ENCODE measurements around the gene LMX1B.
"Not testable (repeated sequence)": the region's sequence is repeated elsewhere in the genome, so short reads cannot be mapped to it uniquely, and the experiment has no call there.

LMX1B gene

DNA sequence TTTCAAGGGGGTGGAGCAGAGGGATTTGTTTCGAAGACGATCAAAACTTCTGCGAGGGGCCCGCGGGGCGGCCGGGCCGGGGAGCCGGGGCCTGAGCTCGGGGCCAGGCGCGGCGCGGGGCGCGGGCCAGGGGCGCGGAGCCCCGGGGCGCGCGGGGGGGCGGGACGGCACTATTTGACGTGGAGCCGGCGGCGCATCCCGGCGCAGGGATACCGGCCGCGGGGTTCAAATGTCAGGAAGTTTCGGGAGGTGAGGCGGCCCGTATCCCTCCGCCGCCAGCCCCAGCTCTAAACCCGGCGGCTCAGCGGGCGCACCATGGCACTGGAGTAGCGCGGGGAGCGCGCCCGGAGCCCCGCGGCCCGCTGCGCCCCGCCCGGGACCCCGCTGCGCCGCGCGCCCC, at the start of gene LMX1B:
LMX1B (plus strand) TSS at position 278 of the 400 bp plus-strand sequence. CDS start 522 bp downstream, outside the sequence.
- in situ Hi-C loops (cut with MboI; ENCODE audit: low sequenced_read_pairs) = no loop called here

DNA sequence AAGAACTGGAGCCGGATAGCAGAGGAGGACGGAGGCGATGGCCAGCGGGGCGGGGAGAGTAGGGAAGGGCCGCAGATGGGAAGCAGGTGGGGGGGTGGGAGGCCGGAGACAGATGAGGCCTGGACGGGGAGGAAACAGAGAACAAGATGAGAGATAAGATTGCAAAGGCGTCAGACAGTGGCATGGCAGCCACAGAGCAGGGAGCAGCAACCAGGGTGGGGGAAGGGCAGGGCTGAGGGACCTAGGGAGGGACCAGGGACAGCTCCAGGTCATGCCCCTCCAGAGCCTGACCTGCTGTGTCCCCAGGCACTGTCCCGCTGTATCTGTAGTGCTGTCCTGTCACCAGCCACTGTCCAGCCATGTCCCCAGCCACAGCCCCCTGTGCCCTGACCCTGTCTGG, 49.6 kb upstream of the LMX1B start:
- in situ Hi-C loops (cut with MboI; ENCODE audit: low sequenced_read_pairs) = no loop called here

- in situ Hi-C loops (cut with MboI; ENCODE audit: low sequenced_read_pairs) = no loop called here
Measured at GRCh38 chr9:126564716-126565115, 49.0 kb upstream of the LMX1B start.

DNA sequence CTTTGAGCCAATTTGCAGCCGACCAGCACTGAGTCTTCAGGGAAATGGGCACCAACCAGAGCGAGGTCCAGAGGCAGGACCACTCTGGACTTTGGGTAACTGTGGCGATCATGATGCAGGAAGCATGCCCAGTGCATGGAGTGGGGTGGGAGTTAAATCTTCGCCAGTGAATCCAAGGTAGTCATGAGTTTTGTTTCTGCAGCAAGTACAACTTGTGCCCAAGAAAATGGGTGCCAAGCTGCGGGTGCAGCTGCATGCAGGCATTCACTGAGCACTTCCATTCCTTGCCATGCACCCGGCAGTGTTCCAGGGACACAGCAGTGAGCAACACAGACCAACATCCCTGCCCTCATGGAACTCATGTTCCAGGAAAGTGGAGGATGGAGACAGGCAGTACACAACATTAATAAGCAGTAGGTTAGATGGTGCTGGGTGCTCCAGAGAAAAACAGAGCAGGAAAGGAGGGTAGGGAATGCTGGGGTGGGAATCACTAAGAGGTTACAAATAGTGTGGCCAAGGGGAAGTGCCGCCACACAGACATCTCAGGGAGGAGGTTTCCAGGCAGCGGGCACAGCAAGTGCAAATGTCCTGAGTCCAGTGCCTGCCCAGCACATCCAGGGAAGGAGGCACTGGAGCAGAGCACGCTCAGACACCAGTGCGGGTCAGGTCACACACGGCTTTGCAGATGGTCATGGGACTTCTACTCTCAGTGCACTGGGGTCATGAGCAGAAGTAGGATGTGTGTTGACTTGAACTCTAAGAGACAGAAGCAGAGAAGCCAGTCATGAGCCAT, 48.2 kb upstream of the LMX1B start:
- in situ Hi-C loops (cut with MboI; ENCODE audit: low sequenced_read_pairs) = no loop called here

- in situ Hi-C loops (cut with MboI; ENCODE audit: low sequenced_read_pairs) = no loop called here
Measured at GRCh38 chr9:126569036-126569435, 44.7 kb upstream of the LMX1B start.

- in situ Hi-C loops (cut with MboI; ENCODE audit: low sequenced_read_pairs) = no loop called here
Measured at GRCh38 chr9:126578029-126578428, 35.7 kb upstream of the LMX1B start.

GRCh38 chr9:126580319-126580718, 33.4 kb upstream of the LMX1B start:
- in situ Hi-C loops (cut with MboI; ENCODE audit: low sequenced_read_pairs) = not testable (repeated sequence)

DNA sequence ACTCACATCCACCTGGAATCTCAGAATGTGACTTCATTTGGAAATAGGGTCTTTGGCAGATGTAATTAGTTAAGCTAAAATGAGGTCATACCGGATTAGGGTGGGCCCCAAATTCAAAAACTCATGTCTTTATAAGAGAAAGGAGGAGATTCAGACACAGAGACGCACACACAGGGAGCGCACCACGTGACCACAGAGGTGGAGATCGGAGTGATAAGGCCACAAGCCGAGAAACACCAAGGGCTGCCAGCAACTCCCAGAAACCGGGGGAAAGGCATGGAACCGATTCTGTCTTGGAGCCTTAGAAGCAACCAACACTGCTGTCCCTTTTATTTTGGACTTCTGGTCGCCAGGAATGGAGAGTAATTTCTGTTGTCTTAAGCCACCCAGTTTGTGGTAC, 31.8 kb upstream of the LMX1B start:
- in situ Hi-C loops (cut with MboI; ENCODE audit: low sequenced_read_pairs) = no loop called here

DNA sequence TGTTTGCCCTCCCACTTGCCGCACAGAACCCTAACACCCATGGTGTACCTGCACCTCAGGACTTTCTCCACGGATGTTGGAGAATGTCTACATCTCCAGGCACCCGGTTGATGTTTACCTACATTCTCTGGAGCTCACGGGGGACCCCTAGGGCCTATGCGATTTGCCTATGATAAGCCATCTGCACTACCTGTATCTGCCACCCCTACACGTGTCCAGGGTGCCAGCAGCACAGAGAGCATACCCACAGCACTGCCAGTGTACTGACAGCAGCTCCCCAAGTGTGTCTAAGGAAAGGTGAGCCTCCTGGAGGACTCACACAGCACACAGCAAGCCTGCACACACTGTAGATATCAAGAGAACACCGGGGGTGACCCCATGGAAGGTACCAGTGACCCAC, 31.3 kb upstream of the LMX1B start:
- in situ Hi-C loops (cut with MboI; ENCODE audit: low sequenced_read_pairs) = no loop called here

DNA sequence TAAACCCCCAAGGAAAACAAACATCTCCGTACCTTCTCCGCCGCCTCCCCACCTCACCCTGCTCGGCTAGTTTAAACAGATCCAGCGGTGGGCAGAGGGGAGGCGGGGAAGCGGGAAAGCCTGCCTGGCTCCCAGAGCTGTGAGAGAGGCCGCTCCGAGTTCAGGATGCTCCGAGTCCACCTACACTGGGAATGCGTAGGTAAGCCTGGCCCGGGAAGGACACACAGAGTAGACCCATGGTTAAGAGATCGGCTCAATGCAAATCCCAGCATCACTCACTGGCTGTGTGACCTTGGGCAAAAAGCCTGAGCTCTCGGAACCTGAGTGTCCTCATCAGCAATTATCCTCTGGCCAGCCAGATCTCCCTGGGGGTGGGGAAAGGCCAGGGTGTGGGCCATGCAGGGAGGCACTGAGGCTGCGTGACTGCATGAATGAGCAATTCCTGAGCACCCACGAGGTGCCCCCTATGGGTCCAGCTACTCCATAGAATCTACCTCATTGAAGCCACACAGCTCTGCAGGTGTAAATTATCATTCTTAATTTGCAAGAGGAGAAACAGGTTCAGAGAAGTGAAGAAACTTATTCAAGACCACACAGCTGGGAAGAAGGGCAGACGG, 30.5 kb upstream of the LMX1B start:
- in situ Hi-C loops (cut with MboI; ENCODE audit: low sequenced_read_pairs) = no loop called here

GRCh38 chr9:126584611-126585010, 29.1 kb upstream of the LMX1B start:
- in situ Hi-C loops (cut with MboI; ENCODE audit: low sequenced_read_pairs) = no loop called here

GRCh38 chr9:126586236-126586635, 27.5 kb upstream of the LMX1B start:
- in situ Hi-C loops (cut with MboI; ENCODE audit: low sequenced_read_pairs) = no loop called here

GRCh38 chr9:126587187-126588185, 26.2 kb upstream of the LMX1B start:
- in situ Hi-C loops (cut with MboI; ENCODE audit: low sequenced_read_pairs) = no loop called here

DNA sequence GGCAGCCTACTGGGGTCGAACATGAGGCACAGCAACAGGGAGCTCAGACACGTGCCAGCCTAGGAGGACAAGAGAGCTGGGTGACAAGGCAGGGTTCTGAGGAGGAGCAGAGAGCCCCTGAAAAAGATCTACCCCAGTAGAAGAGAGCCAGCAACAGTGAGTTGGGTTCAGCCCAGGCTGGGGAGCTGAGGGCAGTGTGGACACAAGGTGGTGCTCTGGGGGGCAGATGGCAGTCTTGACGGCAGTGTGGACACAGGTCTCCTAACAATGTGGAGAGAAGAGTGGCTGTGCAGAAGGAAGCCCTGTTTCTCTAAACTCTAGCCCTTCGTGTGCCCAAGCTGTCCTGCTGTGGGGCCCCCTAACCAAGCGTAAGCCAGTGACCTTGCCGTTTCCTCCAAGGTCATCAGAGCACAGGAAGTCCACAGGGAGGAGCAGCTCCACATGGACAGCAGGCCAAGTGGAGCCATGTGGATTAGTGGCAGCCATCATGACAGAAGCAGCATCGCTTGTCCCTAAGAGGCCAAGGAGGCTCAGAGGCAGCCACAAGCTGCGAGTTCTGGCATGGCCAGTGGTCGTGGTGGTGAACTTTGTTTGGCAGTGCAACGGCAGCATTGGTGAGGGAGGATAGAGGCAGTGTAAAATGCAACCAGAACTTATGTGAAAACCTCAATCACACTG, 25.1 kb upstream of the LMX1B start:
- in situ Hi-C loops (cut with MboI; ENCODE audit: low sequenced_read_pairs) = no loop called here

GRCh38 chr9:126589349-126589748, 24.4 kb upstream of the LMX1B start:
- in situ Hi-C loops (cut with MboI; ENCODE audit: low sequenced_read_pairs) = no loop called here

GRCh38 chr9:126591083-126591482, 22.6 kb upstream of the LMX1B start:
- in situ Hi-C loops (cut with MboI; ENCODE audit: low sequenced_read_pairs) = no loop called here

GRCh38 chr9:126591922-126592321, 21.8 kb upstream of the LMX1B start:
- in situ Hi-C loops (cut with MboI; ENCODE audit: low sequenced_read_pairs) = no loop called here

DNA sequence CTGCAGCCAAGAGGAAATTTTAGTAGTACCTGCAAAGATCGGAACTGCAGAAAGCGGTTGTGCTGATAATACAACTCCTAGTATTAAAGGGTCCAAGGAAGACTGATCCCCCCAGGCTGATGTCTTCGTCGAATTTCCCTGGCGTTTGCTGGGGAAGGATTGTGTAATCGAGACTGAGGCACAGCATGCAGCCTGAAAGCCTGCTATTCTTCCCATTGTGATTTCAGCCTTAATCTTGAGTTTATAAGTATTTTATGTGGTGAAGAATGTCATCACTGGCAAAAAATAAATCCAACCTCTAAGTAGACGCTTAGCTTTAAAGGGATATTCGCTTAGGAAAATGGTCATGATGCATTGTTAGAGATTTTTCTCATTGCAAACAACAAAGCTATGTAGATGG, 21.3 kb upstream of the LMX1B start:
- in situ Hi-C loops (cut with MboI; ENCODE audit: low sequenced_read_pairs) = no loop called here

GRCh38 chr9:126595982-126596381, 17.7 kb upstream of the LMX1B start:
- in situ Hi-C loops (cut with MboI; ENCODE audit: low sequenced_read_pairs) = no loop called here

DNA sequence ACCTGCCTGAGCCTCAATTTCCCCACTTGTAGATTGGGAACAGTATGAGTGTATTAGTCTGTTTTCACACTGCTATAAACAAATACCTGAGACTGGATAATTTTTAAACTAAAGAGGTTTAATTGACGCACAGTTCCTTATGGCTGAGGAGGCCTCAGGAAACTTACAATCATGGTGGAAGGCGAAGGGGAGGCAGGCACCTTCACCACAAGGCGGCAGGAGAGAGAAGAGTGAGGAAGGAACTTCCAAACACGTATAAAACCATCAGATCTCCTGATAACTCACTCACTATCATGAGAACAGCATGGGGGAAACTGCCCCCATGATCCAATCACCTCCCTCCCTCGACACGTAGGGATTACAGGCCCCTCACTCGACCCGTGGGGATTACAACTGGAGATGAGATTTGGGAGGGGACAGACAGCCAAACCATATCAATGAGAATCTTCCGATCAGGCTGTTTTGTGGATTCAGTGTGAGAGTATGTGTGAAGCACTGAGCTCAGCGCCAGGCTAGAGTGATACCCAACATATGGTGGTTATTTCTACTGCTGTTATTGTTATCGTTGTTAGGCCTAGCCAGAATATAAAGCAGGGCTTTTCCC, 14.6 kb upstream of the LMX1B start:
- in situ Hi-C loops (cut with MboI; ENCODE audit: low sequenced_read_pairs) = no loop called here

Measured in hTERT RPE-1 (cell line).